Endothelial cell of umbilical vein (primary cell): ENCODE measurements around the gene INPP5F. TPM values are rescaled to one million over a fixed set of nuclear protein-coding genes. Genes with fewer than 3 reads are reported as not detected.

Source experiments
- BruUV-seq: library from RNA; stranded (reverse); fragments of 400-500 nt; replicated peaks from 2 replicates; lab custom pipeline; 2021; lab: Mats Ljungman, UMichigan
- CTCF ChIA-PET: fragments of 300-600, 350-600 bp; sonication (Branson Sonifier 250); formaldehyde crosslinking; loops from one replicate; lab custom pipeline; 2021; ENCODE audit warnings: antibody characterized with exemption, inconsistent platforms; lab: Charles Lee
- POLR2A ChIA-PET: fragments of 300-600, 350-600 bp; sonication (Branson Sonifier 250); formaldehyde crosslinking; loops from one replicate; lab custom pipeline; 2021; ENCODE audit warnings: antibody characterized with exemption, inconsistent platforms; lab: Charles Lee
- DNase-seq: peaks from one replicate; pipeline ENCODE4 v3.0.0-alpha.2; 2011; ENCODE audit warnings: low read depth, low spot score
- FAIRE-seq: peaks from 2 replicates; lab custom pipeline; 2011; peaks lifted over from hg19 to GRCh38; lab: Jason Lieb, UNC
- H2AFZ ChIP-seq: 2 replicates; pipeline ENCODE4 v1.6.0; 2012; ENCODE audit warnings: low read depth, low read length, control low read depth, inconsistent platforms
- H3K27ac ChIP-seq: 2 replicates; pipeline ENCODE4 v1.5.1; 2011; ENCODE audit warnings: low read depth, mild to moderate bottlenecking, control low read depth, low read length, moderate library complexity; ENCODE audit not compliant: insufficient read depth
- H3K27me3 ChIP-seq, 2 experiments: 2 replicates each; pipeline versions ENCODE4 v1.6.0 to v1.6.1; 2011; ENCODE audit warnings: low read length in 2 of 2, mixed read lengths in 1 of 2; ENCODE audit not compliant: control insufficient read depth in 2 of 2, insufficient read depth in 2 of 2
- H3K36me3 ChIP-seq, 2 experiments: 2 replicates in 1 of 2; 3 replicates in 1 of 2; pipeline ENCODE4 v1.5.1; 2011; ENCODE audit warnings: low read length in 2 of 2, mild to moderate bottlenecking in 1 of 2, moderate library complexity in 1 of 2; ENCODE audit not compliant: control insufficient read depth in 2 of 2, insufficient read depth in 2 of 2; ENCODE audit errors: extremely low read depth in 1 of 2
- H3K4me1 ChIP-seq: 3 replicates; pipeline ENCODE4 v1.5.1; 2011; ENCODE audit warnings: mild to moderate bottlenecking, low read length; ENCODE audit not compliant: control insufficient read depth, insufficient read depth; ENCODE audit errors: extremely low read depth
- H3K4me2 ChIP-seq: 2 replicates; pipeline ENCODE4 v1.6.1; 2011; ENCODE audit warnings: low read length, control low read depth, mixed read lengths; ENCODE audit not compliant: insufficient read depth
- H3K4me3 ChIP-seq, 3 experiments: fragments of 200-600 bp in 1 of 3; sonication (generic), shearing (Covaris generic) in 1 of 3; replicated peaks in 1 of 3; 2 replicates each; pipeline ENCODE4 v1.5.1; 2011 to 2016; ENCODE audit warnings: control low read depth in 3 of 3, low read length in 3 of 3, mild to moderate bottlenecking in 2 of 3, inconsistent platforms in 1 of 3, low read depth in 1 of 3, moderate library complexity in 1 of 3; ENCODE audit not compliant: insufficient read depth in 1 of 3
- H3K79me2 ChIP-seq: 2 replicates; pipeline ENCODE4 v1.6.0; 2012; ENCODE audit warnings: low read length, inconsistent platforms; ENCODE audit not compliant: control insufficient read depth, insufficient read depth
- H3K9ac ChIP-seq: replicated peaks from 2 replicates; pipeline ENCODE3; 2011; ENCODE audit warnings: low read length, control low read depth; ENCODE audit not compliant: insufficient read depth; ENCODE audit errors: extremely low read depth
- H3K9me1 ChIP-seq: replicated peaks from 3 replicates; pipeline ENCODE4 v1.6.0; 2011; ENCODE audit warnings: mild to moderate bottlenecking, low read length; ENCODE audit not compliant: control insufficient read depth, insufficient read depth; ENCODE audit errors: extremely low read depth
- H3K9me3 ChIP-seq: replicated peaks from 2 replicates; pipeline ENCODE4 v1.5.1; 2012; ENCODE audit warnings: low read length, inconsistent platforms; ENCODE audit not compliant: control insufficient read depth, insufficient read depth
- H4K20me1 ChIP-seq: replicated peaks from 2 replicates; pipeline ENCODE3; 2011; ENCODE audit warnings: mild to moderate bottlenecking, low read length; ENCODE audit not compliant: control insufficient read depth, insufficient read depth; ENCODE audit errors: extremely low read depth
- EZH2 ChIP-seq: IDR thresholded peaks from 2 replicates; pipeline ENCODE4 v1.6.1; 2012; ENCODE audit warnings: borderline replicate concordance, low read depth, mild to moderate bottlenecking, moderate library complexity, low read length, inconsistent platforms; ENCODE audit not compliant: severe bottlenecking
- FOS ChIP-seq: IDR thresholded peaks from 2 replicates; pipeline ENCODE4 v1.6.1; 2011; ENCODE audit warnings: mild to moderate bottlenecking, low read length, moderate library complexity, borderline replicate concordance; ENCODE audit not compliant: insufficient read depth
- GATA2 ChIP-seq: IDR thresholded peaks from 2 replicates; pipeline ENCODE4 v1.7.0; 2011; ENCODE audit warnings: low read depth, mild to moderate bottlenecking, moderate library complexity, mixed read lengths, low read length; ENCODE audit not compliant: insufficient read length, insufficient read depth
- JUN ChIP-seq: IDR thresholded peaks from 2 replicates; pipeline ENCODE4 v1.6.1; 2011; ENCODE audit warnings: borderline replicate concordance, low read depth; ENCODE audit not compliant: insufficient read length, insufficient read depth
- MYC ChIP-seq: IDR thresholded peaks from one replicate; pipeline ENCODE4 v1.6.1; 2011; ENCODE audit warnings: mild to moderate bottlenecking, low read depth, low read length
- POLR2A ChIP-seq: IDR thresholded peaks from 2 replicates; pipeline ENCODE4 v1.6.1; 2012; ENCODE audit warnings: low read depth, mild to moderate bottlenecking, control low read depth, low read length
- POLR2AphosphoS5 ChIP-seq: IDR thresholded peaks from 2 replicates; pipeline ENCODE4 v1.6.1; 2012; ENCODE audit warnings: low read depth, mild to moderate bottlenecking, control low read depth, low read length, moderate library complexity; ENCODE audit not compliant: insufficient read depth
- dilution Hi-C: fragments of 300-500 bp; cut with MboI; formaldehyde crosslinking; loops from one replicate; pipeline ENCODE4 v1.15.0; 2019; ENCODE audit warnings: low sequenced_read_pairs; ENCODE audit not compliant: extremely low pct_ligation_motif_present
- intact Hi-C: fragments of 100-400 bp; cut with micrococcal nuclease; formaldehyde crosslinking; loops from one replicate; pipeline ENCODE4 v1.10.0; 2022
- polyA plus RNA-seq, 4 experiments: library from polyadenylated mRNA; depleted of rRNA in 3 of 4; stranded (reverse) in 3 of 4; unstranded in 1 of 4; fragments of >200 nt; gene quantifications; 2 replicates each; pipeline versions ENCODE4 v1.2.1 to v1.2.3, GENCODE V29; 2011 to 2012; ENCODE audit warnings: missing spikeins in 1 of 4
- total RNA-seq: library from RNA; stranded (reverse); gene quantifications from 2 replicates; pipeline ENCODE4 v1.2.3, GENCODE V29; 2021
- TF ChIP-seq, protein P1 (sequence below), 2 donors: IDR thresholded peaks; 1 replicate in 1 of 2; 2 replicates in 1 of 2; pipeline ENCODE4 v1.5.1; 2011; ENCODE audit warnings: low read length in 2 of 2, mild to moderate bottlenecking in 2 of 2, moderate library complexity in 2 of 2, control low read depth in 1 of 2, inconsistent platforms in 1 of 2, low read depth in 1 of 2; ENCODE audit not compliant: insufficient read depth in 1 of 2; ENCODE audit errors: extremely low read depth in 1 of 2
- TF ChIP-seq, protein P2 (sequence below): IDR thresholded peaks from 2 replicates; pipeline ENCODE4 v1.6.1; 2011; ENCODE audit not compliant: insufficient read depth, insufficient read length

INPP5F gene
- total and polyA plus RNA-seq, 2 donors (not counting 3 experiments of a cell fraction or from before 2014, with no cell fraction given): 6.1 to 20.3 TPM

DNA sequence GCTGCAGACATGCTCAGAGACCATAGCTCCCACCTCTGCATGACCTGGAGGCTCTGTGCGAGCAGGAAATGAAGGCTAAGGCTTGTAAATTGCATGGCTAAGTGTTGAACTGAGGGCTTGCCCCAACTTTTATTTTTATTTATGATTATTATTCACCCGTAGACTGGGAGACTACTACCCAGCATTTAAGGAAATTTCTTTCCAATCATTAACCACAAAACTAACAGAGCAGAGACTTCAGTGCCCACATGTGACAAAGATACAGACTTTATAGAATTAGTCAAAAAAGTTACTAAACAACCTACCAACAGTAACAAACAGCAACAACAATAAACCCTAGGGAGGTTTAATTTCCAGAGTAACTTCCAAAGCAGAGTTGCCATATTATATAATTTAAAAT is 107.1 kb downstream of the INPP5F start:
- Histone ChIP-seq H3K36me3 (peaks cover 18 to 38% of the 10 kb centered on the region in 2 experiments), H3K9ac (no peak overlapping the region), H3K9me1 (no peaks in the 10 kb centered on the region), H3K4me1 (no peaks in the 10 kb centered on the region), H3K79me2 (peaks cover 1% of the 10 kb centered on the region), H3K27me3 (no peaks in the 10 kb centered on the region), H2AFZ (no peak overlapping the region), H4K20me1 (no peaks in the 10 kb centered on the region), H3K4me3 (no peak overlapping the region), H3K9me3 (no peaks in the 10 kb centered on the region), H3K4me2 (no peak overlapping the region), H3K27ac (no peak overlapping the region)
- dilution Hi-C loops (no loop called here), intact Hi-C loops (no loop called here)
- FAIRE-seq (no peak), DNase-seq (no peak)
- no TSS peak for BruUV-seq
- CTCF ChIA-PET: interaction anchor here (1.1 to 7.7 kb wide), 3 partner anchors 13 to 82 kb away, joined by 3 to 64 read pairs (median 7); no protein-coding TSS in a partner anchor
- TF ChIP-seq, protein P1, sequence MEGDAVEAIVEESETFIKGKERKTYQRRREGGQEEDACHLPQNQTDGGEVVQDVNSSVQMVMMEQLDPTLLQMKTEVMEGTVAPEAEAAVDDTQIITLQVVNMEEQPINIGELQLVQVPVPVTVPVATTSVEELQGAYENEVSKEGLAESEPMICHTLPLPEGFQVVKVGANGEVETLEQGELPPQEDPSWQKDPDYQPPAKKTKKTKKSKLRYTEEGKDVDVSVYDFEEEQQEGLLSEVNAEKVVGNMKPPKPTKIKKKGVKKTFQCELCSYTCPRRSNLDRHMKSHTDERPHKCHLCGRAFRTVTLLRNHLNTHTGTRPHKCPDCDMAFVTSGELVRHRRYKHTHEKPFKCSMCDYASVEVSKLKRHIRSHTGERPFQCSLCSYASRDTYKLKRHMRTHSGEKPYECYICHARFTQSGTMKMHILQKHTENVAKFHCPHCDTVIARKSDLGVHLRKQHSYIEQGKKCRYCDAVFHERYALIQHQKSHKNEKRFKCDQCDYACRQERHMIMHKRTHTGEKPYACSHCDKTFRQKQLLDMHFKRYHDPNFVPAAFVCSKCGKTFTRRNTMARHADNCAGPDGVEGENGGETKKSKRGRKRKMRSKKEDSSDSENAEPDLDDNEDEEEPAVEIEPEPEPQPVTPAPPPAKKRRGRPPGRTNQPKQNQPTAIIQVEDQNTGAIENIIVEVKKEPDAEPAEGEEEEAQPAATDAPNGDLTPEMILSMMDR (IDR thresholded peaks at IDR 0.05; ENCODE audit: extremely low read depth in 1 of 2, insufficient read depth in 1 of 2, low read depth in 1 of 2, low read length in 2 of 2): no peak
- TF ChIP-seq JUN (no peak), GATA2 (no peak), EZH2 (no peak), POLR2AphosphoS5 (no peak), FOS (no peak), POLR2A (no peak), MYC (no peak)
- TF ChIP-seq, protein P2, sequence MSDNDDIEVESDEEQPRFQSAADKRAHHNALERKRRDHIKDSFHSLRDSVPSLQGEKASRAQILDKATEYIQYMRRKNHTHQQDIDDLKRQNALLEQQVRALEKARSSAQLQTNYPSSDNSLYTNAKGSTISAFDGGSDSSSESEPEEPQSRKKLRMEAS: no peak
- POLR2A ChIA-PET: no interaction called here
